ENCODE measurements around the gene GNRHR.

DNA sequence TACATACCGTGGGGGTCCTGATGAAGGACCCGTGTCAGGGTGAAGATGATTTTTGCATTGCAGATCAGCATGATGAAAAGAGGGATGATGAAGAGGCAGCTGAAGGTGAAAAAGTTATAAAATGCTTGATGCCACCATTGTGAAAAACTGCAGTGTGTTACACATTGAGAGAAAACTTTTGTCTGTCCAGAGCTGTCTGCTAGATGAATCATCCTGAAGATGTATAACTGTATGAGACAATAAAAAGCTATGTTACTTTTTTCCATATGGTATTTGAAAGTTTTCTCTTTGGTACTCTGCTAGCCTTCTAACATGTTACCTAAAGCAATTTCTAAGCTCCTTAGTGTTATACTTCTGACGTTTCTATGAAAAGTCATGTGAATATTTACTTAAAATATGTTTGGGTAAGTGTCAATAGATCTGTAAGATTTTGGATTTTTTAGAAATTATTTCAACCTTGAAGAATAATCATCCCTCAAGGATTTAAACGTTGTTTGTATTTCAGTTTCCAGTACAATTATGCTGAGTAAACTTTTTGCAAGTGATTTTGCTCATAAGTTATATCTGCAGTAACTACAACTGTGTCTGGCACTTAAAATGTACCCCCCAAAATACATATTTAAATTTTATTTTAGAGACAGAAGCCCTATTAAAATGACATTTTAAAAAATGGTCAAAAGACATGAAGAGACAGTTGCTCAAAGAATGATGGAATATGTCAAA lies 9.5 kb downstream of the GNRHR start:
- TF ChIP-seq, protein P1, sequence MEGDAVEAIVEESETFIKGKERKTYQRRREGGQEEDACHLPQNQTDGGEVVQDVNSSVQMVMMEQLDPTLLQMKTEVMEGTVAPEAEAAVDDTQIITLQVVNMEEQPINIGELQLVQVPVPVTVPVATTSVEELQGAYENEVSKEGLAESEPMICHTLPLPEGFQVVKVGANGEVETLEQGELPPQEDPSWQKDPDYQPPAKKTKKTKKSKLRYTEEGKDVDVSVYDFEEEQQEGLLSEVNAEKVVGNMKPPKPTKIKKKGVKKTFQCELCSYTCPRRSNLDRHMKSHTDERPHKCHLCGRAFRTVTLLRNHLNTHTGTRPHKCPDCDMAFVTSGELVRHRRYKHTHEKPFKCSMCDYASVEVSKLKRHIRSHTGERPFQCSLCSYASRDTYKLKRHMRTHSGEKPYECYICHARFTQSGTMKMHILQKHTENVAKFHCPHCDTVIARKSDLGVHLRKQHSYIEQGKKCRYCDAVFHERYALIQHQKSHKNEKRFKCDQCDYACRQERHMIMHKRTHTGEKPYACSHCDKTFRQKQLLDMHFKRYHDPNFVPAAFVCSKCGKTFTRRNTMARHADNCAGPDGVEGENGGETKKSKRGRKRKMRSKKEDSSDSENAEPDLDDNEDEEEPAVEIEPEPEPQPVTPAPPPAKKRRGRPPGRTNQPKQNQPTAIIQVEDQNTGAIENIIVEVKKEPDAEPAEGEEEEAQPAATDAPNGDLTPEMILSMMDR (conservative IDR thresholded peaks at IDR 0.05 in 1 of 2, IDR thresholded peaks at IDR 0.05 in 1 of 2; ENCODE audit: low read depth in 1 of 2, low read length in 2 of 2) = no peak
- no peak for TF ChIP-seq EZH2 (IDR thresholded peaks at IDR 0.05; ENCODE audit: low read length, missing control alignments)

Data from fibroblast of lung (primary cell).